HG02798 (cell line): ENCODE measurements around the gene PHLDB2.

Source experiments
- ATAC-seq: cut with Tn5 transposase; IDR thresholded peaks from one replicate; pipeline ENCODE4 v1.9.1; 2021; ENCODE audit warnings: mild to moderate bottlenecking; ENCODE audit not compliant: unreplicated experiment, poor library complexity

PHLDB2 gene

DNA sequence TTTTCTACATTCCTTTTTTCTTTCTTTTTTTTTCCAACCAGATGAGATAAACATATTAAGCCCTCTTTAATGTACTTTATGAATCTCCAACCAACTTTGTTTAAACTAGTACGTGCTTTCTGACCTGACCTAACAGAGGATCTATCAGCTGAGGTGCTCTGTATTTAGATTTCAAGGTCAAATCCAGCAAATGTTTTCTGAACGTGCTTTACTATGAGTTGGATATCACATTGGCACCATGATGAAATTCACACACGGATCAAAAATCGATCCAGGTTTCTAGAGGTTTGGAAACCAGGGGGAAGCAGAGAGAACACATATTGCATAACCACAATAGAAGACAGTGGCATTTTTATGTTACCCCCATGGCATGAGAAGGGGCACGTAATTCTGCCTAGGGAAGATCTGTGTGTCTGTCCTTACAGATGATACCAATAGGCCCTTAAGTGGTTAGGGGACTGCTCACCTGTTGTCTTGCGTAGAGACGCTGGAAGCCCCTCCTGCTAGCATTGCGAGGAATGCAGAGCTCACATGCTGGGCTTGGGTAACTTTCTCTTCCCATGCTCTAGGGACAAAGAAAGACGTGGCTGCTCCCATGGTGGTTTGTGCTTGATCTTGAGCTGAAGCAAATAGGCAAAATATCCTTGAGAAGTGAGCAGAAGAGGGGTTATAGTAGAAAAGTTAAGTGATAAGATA lies 60.5 kb downstream of the PHLDB2 start:
- ATAC-seq, result no peak

GRCh38 chr3:111921181-111921580 lies 62.1 kb downstream of the PHLDB2 start:
- ATAC-seq, result no peak

GRCh38 chr3:111923095-111923771 lies 64.2 kb downstream of the PHLDB2 start:
- no peak for ATAC-seq

GRCh38 chr3:111923806-111924205 lies 64.7 kb downstream of the PHLDB2 start:
- no peak for ATAC-seq

DNA sequence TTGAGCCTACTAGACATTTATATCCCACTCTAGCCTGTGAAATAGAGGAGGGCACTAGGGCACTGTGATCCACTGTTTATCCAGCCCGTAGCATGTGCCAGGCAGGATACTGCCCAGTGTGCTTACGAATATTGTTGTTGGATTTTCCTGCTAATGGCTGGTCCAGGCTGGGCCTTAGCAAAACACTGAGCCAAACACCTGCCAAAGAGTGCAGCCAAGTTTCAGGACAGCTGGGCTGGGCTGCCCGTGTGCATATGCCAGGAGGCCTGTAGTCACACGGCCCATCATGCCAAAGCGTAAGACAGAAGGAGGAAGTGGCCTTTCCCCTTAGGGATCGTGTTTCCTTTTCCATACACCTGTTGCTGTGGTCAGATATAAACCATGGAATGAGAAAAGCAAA lies 65.2 kb downstream of the PHLDB2 start:
- no peak for ATAC-seq

- ATAC-seq, result no peak
These were observed 67.2 kb downstream of the PHLDB2 start for GRCh38 chr3:111926266-111926676.

GRCh38 chr3:111928613-111929012 lies 69.5 kb downstream of the PHLDB2 start:
- ATAC-seq, result no peak

GRCh38 chr3:111929484-111929883 lies 70.4 kb downstream of the PHLDB2 start:
- ATAC-seq, result no peak

DNA sequence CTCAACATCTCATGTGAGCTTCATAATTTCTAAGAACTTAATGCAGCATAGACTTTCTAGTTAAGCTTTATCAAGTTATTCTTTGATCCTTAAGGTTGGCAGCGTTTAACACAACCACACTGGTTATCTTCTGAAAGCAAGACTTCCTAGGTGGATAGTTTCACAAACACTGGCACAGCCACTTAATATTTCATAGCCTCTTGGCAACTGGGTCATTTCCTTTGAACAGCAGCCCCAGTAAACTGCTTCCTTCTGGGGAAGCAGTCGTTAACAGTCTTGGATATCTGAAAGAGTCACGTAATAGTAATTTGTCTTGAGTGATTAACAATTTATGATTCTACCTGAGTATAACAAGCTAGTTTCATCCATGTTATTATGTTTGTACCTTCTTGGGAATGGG lies 73.9 kb downstream of the PHLDB2 start:
- no peak for ATAC-seq

- ATAC-seq, result no peak
These were observed 77.3 kb downstream of the PHLDB2 start for GRCh38 chr3:111936191-111936841.

- no peak for ATAC-seq
These were observed 77.9 kb downstream of the PHLDB2 start for GRCh38 chr3:111936967-111937366.

- ATAC-seq, result no peak
These were observed 78.8 kb downstream of the PHLDB2 start for GRCh38 chr3:111937871-111938270.

DNA sequence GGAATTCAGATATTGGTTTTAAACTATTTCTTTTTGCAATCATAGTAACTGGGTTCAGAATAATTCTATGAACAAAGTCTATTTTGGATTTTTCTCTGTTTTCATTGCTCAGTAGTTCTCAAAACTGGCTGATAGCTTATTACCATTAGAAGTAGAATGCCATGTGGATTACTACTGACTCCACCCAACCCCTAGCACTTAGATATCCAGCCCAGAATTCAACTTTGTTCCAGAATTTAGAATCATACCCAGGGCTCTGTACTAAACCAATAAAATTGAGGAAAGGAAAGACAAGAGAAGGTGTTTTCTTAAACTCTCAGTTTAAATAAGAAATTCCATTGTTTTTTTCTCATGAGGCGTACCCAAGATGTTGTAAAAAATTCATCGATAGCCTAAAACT lies 80.8 kb downstream of the PHLDB2 start:
- ATAC-seq, result no peak

GRCh38 chr3:111943533-111943932 lies 84.5 kb downstream of the PHLDB2 start:
- no peak for ATAC-seq

- no peak for ATAC-seq
These were observed 85.3 kb downstream of the PHLDB2 start for GRCh38 chr3:111944372-111944771.

DNA sequence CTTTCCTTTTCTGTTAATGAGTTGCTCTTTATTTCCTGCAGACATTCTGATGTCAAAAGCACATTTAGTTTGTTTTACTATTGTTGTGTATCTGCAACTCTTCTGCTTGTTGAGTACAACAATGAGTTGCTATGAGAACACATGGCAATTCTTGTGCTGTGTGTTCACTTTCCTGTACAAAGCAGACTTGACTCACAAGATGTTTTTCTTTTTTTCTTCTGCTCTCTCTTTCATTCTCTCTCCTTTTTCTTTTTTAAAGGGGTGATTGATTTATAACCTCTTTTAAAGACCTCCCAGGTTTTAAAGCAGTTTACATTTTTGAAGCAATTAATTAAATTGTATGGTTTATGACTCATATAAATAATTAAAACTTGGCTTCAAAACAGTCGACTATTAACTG lies 88.2 kb downstream of the PHLDB2 start:
- ATAC-seq, result no peak

DNA sequence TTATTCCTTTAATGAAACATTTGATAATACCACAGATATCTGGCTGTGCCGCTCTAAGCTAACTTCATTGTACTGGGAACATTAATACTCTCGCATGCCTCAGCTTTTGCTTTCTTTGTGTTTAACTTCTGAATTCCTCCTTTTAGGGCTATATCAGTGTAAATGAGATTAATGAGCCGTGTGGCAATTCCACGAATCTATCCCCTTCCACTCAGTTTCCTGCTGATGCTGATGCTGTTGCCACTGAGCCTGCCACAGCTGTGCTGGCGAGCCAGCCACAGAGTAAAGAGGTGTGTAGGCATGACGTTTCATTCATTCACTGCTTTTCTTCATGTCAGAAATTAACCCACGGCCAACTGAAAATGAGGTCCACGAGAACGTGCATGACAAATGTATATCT lies 89.7 kb downstream of the PHLDB2 start:
- no peak for ATAC-seq

DNA sequence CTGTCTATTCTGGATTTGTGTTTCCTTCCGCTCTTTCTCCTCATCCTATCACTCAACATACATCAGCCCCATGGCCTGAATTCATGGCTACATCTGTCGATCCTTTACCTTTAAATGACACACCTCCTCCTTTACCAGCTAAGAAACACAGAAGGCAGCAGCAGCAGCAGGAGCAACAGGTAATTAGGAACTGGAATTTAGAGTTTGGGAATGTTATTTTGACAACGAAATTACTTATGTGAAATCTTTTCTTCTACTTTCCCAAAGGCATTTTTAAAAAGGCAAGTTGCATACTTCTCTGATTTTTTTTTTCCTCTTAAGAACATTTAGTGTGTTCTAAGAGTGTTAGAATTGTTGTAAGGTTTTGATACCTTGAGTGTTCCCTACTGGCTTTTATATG lies 90.6 kb downstream of the PHLDB2 start:
- ATAC-seq, result no peak

DNA sequence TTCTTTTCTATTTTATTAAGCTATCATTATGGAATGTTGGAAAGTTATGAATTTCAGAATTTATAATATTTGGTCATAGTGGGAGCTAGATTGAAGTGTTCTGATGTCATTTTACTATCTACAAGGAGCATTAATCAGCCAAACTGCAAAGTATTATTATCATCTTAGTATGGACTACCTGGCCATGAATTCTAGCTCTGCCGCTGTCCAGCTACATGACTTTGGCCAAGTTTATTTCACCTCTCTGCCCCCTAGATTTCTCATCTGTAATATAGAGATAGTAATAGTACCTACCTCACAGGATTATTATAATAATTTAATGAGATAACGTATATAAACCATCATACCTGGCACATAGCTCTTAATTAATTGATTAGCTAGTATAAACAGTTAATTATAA lies 92.0 kb downstream of the PHLDB2 start:
- ATAC-seq, result no peak

DNA sequence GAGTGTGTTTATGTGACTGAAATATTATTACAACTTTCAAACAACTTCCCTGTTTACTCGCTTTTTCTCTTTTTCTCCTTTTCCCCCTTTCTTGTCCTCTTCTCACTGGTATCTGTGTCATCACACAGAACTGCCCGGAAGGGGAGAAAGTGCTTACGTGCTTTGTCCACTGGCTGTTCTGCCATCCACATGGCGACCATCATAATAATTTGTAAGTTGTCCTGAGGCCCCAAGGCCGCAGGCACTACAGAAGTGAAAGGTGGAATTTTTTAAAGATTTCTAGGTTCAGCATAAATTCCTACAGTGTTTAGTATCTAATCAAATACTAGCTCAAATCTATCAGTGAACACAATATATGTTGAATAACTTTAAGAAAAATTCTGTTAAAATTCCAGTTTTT lies 93.0 kb downstream of the PHLDB2 start:
- ATAC-seq, result no peak

DNA sequence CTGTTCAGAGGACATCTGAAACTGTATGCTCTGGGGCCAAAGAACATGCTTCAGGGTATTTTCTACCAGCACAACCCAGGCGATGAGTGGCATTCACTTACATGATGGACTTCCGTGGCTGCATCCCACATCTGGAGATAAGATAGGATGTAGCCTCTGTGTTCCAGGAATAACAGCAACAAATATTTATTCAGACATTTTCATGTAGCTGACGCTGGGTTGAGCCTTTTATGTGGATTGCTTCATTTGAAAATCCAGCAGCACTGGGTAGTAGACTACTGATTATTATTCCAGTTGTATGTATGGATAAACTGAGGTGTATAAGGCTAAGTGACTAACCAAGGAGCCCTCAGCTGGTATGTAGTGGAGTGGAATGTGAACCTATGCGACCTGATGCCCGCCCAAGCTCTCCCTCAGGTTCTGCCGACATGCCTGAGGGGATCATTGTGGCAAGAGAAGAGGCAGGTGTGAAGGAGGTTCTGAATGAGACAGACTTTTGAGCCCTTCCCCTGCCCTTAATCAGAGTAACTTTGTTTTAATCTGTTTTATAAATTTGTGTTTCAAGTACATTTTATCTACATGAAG lies 93.9 kb downstream of the PHLDB2 start:
- ATAC-seq, result no peak
